ENCODE measurements around the gene PRCD.

The PRCD gene

GRCh38 chr17:76540381-76541300, 797 bp downstream of the PRCD start:
- DNase-seq (ENCODE audit: low read depth in 2 of 2): no peak

GRCh38 chr17:76541739-76542454, 2.1 kb downstream of the PRCD start:
- no peak for DNase-seq (ENCODE audit: low read depth in 2 of 2)

- no peak for DNase-seq (ENCODE audit: low read depth in 2 of 2)
Observed at GRCh38 chr17:76542566-76542971, 2.7 kb downstream of the PRCD start.

GRCh38 chr17:76542984-76543383, 3.1 kb downstream of the PRCD start:
- no peak for DNase-seq (ENCODE audit: low read depth in 2 of 2)

- DNase-seq (ENCODE audit: low read depth in 2 of 2): no peak
Observed at GRCh38 chr17:76543482-76543825, 3.6 kb downstream of the PRCD start.

GRCh38 chr17:76543826-76544545, 4.1 kb downstream of the PRCD start:
- no peak for DNase-seq (ENCODE audit: low read depth in 2 of 2)

- no peak for DNase-seq (ENCODE audit: low read depth in 2 of 2)
Observed at GRCh38 chr17:76544546-76545365, 4.9 kb downstream of the PRCD start.

GRCh38 chr17:76545918-76546555, 6.2 kb downstream of the PRCD start:
- no peak for DNase-seq (ENCODE audit: low read depth in 2 of 2)

GRCh38 chr17:76546556-76547182, 6.8 kb downstream of the PRCD start:
- no peak for DNase-seq (ENCODE audit: low read depth in 2 of 2)

- peak in 1 of 2 donors; percentile 48 for DNase-seq (ENCODE audit: low read depth in 2 of 2)
Observed at GRCh38 chr17:76547183-76547641, 7.4 kb downstream of the PRCD start.

GRCh38 chr17:76547642-76548202, 7.9 kb downstream of the PRCD start:
- no peak for DNase-seq (ENCODE audit: low read depth in 2 of 2)

- no peak for DNase-seq (ENCODE audit: low read depth in 2 of 2)
Observed at GRCh38 chr17:76548378-76549214, 8.8 kb downstream of the PRCD start.

- no peak for DNase-seq (ENCODE audit: low read depth in 2 of 2)
Observed at GRCh38 chr17:76549215-76549518, 9.3 kb downstream of the PRCD start.

GRCh38 chr17:76549539-76549938, 9.7 kb downstream of the PRCD start:
- DNase-seq (ENCODE audit: low read depth in 2 of 2): no peak

- DNase-seq (ENCODE audit: low read depth in 2 of 2): no peak
Observed at GRCh38 chr17:76550712-76551615, 11.1 kb downstream of the PRCD start.

GRCh38 chr17:76551685-76552084, 11.8 kb downstream of the PRCD start:
- DNase-seq (ENCODE audit: low read depth in 2 of 2): no peak

GRCh38 chr17:76553178-76553908, 13.5 kb downstream of the PRCD start:
- no peak for DNase-seq (ENCODE audit: low read depth in 2 of 2)

GRCh38 chr17:76554131-76554530, 14.3 kb downstream of the PRCD start:
- DNase-seq (ENCODE audit: low read depth in 2 of 2): no peak

Data from stimulated activated CD4-positive, alpha-beta T cell treated with anti-CD3 and anti-CD28 coated beads, Interleukin-1b, Interleukin-23, amount 100 ng/mL, for 4 hours (primary cell).